Esophagus squamous epithelium (tissue), 5 donors: Measurements from ENCODE around the gene TMEM53. TPM values are rescaled to one million over a fixed set of nuclear protein-coding genes. Genes with fewer than 3 reads are reported as not detected.

Experiments used
- DNase-seq: peaks from one replicate; lab custom pipeline; 2025; lab: John Stamatoyannopoulos, UW
- H3K27ac ChIP-seq, 4 donors: fragments of 200-600 bp; sonication (generic); one replicate each; pipeline ENCODE4 v1.5.1; 2016 to 2019; ENCODE audit warnings: mild to moderate bottlenecking in 1 of 4
- H3K27me3 ChIP-seq, 4 donors: fragments of 200-600 bp; sonication (generic); 1 replicate in 3 of 4; 2 replicates in 1 of 4; pipeline versions ENCODE4 v1.5.1 to v1.6.0; 2017 to 2021; ENCODE audit warnings: antibody characterized with exemption in 1 of 4
- H3K36me3 ChIP-seq, 3 donors: fragments of 200-600 bp; sonication (generic); one replicate each; pipeline ENCODE4 v1.5.1; 2016 to 2019
- H3K4me1 ChIP-seq, 3 donors: fragments of 200-600 bp; sonication (generic); one replicate each; pipeline ENCODE4 v1.5.1; 2017 to 2019
- H3K4me3 ChIP-seq, 4 donors: fragments of 200-600 bp; sonication (generic); 1 replicate in 3 of 4; 2 replicates in 1 of 4; pipeline ENCODE4 v1.5.1; 2016 to 2019; ENCODE audit warnings: mild to moderate bottlenecking in 2 of 4, moderate library complexity in 1 of 4
- H3K9me3 ChIP-seq, 3 donors: fragments of 200-600 bp; sonication (generic); one replicate each; pipeline ENCODE4 v1.5.1; 2016 to 2019
- CTCF ChIP-seq, 6 experiments: fragments of 450-650 bp in 4 of 6; fragments of 200-600 bp in 2 of 6; sonication (generic) in 2 of 6; IDR thresholded peaks; one replicate each; pipeline ENCODE4 v1.5.1; 2016 to 2019; ENCODE audit warnings: antibody characterized with exemption in 6 of 6, mild to moderate bottlenecking in 4 of 6, moderate library complexity in 4 of 6
- POLR2A ChIP-seq, 4 donors: fragments of 450-650 bp; IDR thresholded peaks; one replicate each; pipeline ENCODE4 v1.6.1; 2017; ENCODE audit warnings: antibody characterized with exemption in 4 of 4, mild to moderate bottlenecking in 4 of 4, moderate library complexity in 3 of 4
- WGBS, 2 donors: methylation state at CpG; one replicate each; pipeline ENCODE4 v1.1.5; 2018; 5-methylcytosine and 5-hydroxymethylcytosine counted together
- intact Hi-C: fragments of 100-400 bp; cut with DNase I; formaldehyde crosslinking; loops from one replicate; pipeline ENCODE4 v1.15.0; 2022
- total RNA-seq, 4 donors: library from RNA; depleted of rRNA; stranded (reverse); fragments of >200 nt; gene quantifications; one replicate each; pipeline ENCODE4 v1.1.0, GENCODE V29; 2016
- donor health status: DM: yes; HTN: yes; CAD: no.

TMEM53 gene
- total RNA-seq, 4 donors from 2014 or later, result 3.2 to 5.8 (median 4.0) TPM

GRCh38 chr1:44714944-44715571 lies 40.8 kb upstream of the TMEM53 start:
- TF ChIP-seq CTCF (IDR thresholded peaks at IDR 0.05) (peak; percentile 84 to 92 (median 90)), POLR2A (IDR thresholded peaks at IDR 0.05) (no peak)
- WGBS, 2 donors, result 5 to 17% methylated on average over 8 of the region's 9 CpGs
- H3K27ac ChIP-seq, result no peak overlapping the region

DNA sequence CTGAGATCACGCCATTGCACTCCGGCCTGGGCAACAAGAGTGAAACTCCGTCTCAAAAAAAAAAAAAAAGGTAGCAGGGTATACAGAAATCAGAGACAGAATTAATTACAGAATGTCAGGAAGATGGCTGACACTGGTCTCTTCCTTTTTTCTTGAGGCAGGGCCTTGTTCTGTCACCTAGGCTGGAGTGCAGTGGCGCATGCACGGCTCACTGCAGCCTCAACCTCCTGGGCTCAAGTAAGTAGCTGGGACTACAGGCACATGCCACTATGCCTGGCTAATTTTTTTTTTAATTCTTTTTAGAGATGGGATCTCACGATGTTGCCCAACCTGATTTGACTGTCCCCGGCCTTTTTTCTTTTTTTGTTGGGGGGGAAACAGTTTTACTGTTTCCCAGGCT lies 40.3 kb upstream of the TMEM53 start:
- H3K4me3 ChIP-seq, result no peak overlapping the region
- peaks cover 0 to 39% (median 0%) of the 10 kb centered on the region in 4 donors for H3K27me3 ChIP-seq
- TF ChIP-seq POLR2A (IDR thresholded peaks at IDR 0.05) (no peak), CTCF (IDR thresholded peaks at IDR 0.05) (no peak)
- no peaks in the 10 kb centered on the region for H3K9me3 ChIP-seq
- DNase-seq, result no peak
- peaks cover 3 to 42% (median 11%) of the 10 kb centered on the region in 3 donors for H3K4me1 ChIP-seq
- intact Hi-C loops, result no loop called here
- no peaks in the 10 kb centered on the region for H3K36me3 ChIP-seq
- 82 to 83% methylated on average over 6 to 7 of the region's 7 CpGs for WGBS, 2 donors
- no peak overlapping the region for H3K27ac ChIP-seq

More at GRCh38 chr1:44714944-44715571, 40.8 kb upstream of the TMEM53 start:
- DNase-seq, result no peak
- H3K27me3 ChIP-seq, result peaks cover 0 to 33% (median 0%) of the 10 kb centered on the region in 4 donors
- H3K36me3 ChIP-seq, result no peaks in the 10 kb centered on the region
- peaks cover 3 to 42% (median 11%) of the 10 kb centered on the region in 3 donors for H3K4me1 ChIP-seq
- no peaks in the 10 kb centered on the region for H3K9me3 ChIP-seq
- intact Hi-C loops, result no loop called here
- no peak overlapping the region for H3K4me3 ChIP-seq

GRCh38 chr1:44713321-44713781 lies 39.1 kb upstream of the TMEM53 start:
- peaks cover 3 to 43% (median 13%) of the 10 kb centered on the region in 3 donors for H3K4me1 ChIP-seq
- peaks cover 0 to 48% (median 0%) of the 10 kb centered on the region in 4 donors for H3K27me3 ChIP-seq
- no peaks in the 10 kb centered on the region for H3K9me3 ChIP-seq
- no peaks in the 10 kb centered on the region for H3K36me3 ChIP-seq
- no peak for TF ChIP-seq POLR2A (IDR thresholded peaks at IDR 0.05)
- TF ChIP-seq CTCF (IDR thresholded peaks at IDR 0.05), result no peak
- H3K4me3 ChIP-seq, result no peak overlapping the region
- intact Hi-C loops, result no loop called here
- 32 to 35% methylated on average over 6 of the region's 6 CpGs for WGBS, 2 donors
- no peak overlapping the region for H3K27ac ChIP-seq
- no peak for DNase-seq

- peaks cover 0 to 71% (median 0%) of the 10 kb centered on the region in 4 donors for H3K27me3 ChIP-seq
- WGBS, 2 donors, result 25 to 29% methylated on average over 15 of the region's 15 CpGs
- peaks cover 0 to 28% (median 12%) of the 10 kb centered on the region in 3 donors for H3K4me1 ChIP-seq
- intact Hi-C loops, result no loop called here
- peak overlapping the region in 2 of 4 donors; percentile 0 to 10 for H3K27ac ChIP-seq
- no peak for DNase-seq
- peak overlapping the region in 1 of 4 donors; percentile 29 for H3K4me3 ChIP-seq
- TF ChIP-seq POLR2A (IDR thresholded peaks at IDR 0.05) (no peak), CTCF (IDR thresholded peaks at IDR 0.05) (peak; percentile 52 to 73 (median 60))
- no peaks in the 10 kb centered on the region for H3K36me3 ChIP-seq
- H3K9me3 ChIP-seq, result no peaks in the 10 kb centered on the region
Observed at GRCh38 chr1:44707959-44708831, 33.9 kb upstream of the TMEM53 start.
